Ovary (tissue), 9 donors: ENCODE data around the gene UBR3. TPM values are rescaled to one million over a fixed set of nuclear protein-coding genes. Genes with fewer than 3 reads are reported as not detected.
A peak's percentile ranks its signal among the peaks of the same experiment; 100 is the strongest.

Source experiments
- DNase-seq, 5 donors: peaks; one replicate each; pipeline ENCODE4 v3.0.0-alpha.2; 2019 to 2020
- H3K27ac ChIP-seq, 2 donors: fragments of 200-600 bp; one replicate each; pipeline versions ENCODE4 v1.5.1 to v1.8.0; 2019 to 2022
- H3K27me3 ChIP-seq: fragments of 200-600 bp; one replicate; pipeline ENCODE4 v1.8.0; 2022
- H3K36me3 ChIP-seq: fragments of 200-600 bp; sonication (generic); one replicate; pipeline ENCODE4 v1.5.1; 2019
- H3K4me1 ChIP-seq: one replicate; pipeline ENCODE4 v1.8.1; 2013; ENCODE audit warnings: mild to moderate bottlenecking, moderate library complexity; ENCODE audit not compliant: insufficient read depth
- H3K4me3 ChIP-seq: fragments of 200-600 bp; sonication (generic); one replicate; pipeline ENCODE4 v1.5.1; 2017
- H3K9me3 ChIP-seq, 2 donors: fragments of 200-600 bp in 1 of 2; sonication (generic) in 1 of 2; one replicate each; pipeline versions ENCODE4 v1.5.1 to v1.8.1; 2013 to 2019; ENCODE audit warnings: mild to moderate bottlenecking in 1 of 2, moderate library complexity in 1 of 2
- CTCF ChIP-seq, 3 donors: fragments of 450-650 bp in 2 of 3; fragments of 200-600 bp in 1 of 3; IDR thresholded peaks; one replicate each; pipeline versions ENCODE4 v1.5.1 to v1.8.0; 2016 to 2022; ENCODE audit warnings: antibody characterized with exemption in 3 of 3, mild to moderate bottlenecking in 1 of 3
- EP300 ChIP-seq: sonication (generic); formaldehyde crosslinking; IDR thresholded peaks from one replicate; pipeline ENCODE4 v1.6.1; 2017; ENCODE audit warnings: antibody characterized with exemption
- POLR2A ChIP-seq: fragments of 450-650 bp; IDR thresholded peaks from one replicate; pipeline ENCODE4 v1.6.1; 2017; ENCODE audit warnings: antibody characterized with exemption, mild to moderate bottlenecking, moderate library complexity
- WGBS, 3 donors: extraction: QIAGEN DNeasy Blood & Tissue Kit in 1 of 3; methylation state at CpG; one replicate each; pipeline versions ENCODE4 v1.1.5 to v1.1.7; 2013 to 2017; 5-methylcytosine and 5-hydroxymethylcytosine counted together
- intact Hi-C, 4 donors: fragments of 100-400 bp; cut with DNase I; formaldehyde crosslinking; loops; one replicate each; pipeline versions ENCODE4 v1.11.0 to v1.15.1; 2022 to 2023
- polyA plus RNA-seq, 2 donors: library from polyadenylated mRNA; stranded (reverse); fragments of 200-250 nt in 1 of 2; fragments of 350-450 nt in 1 of 2; fragmentation: Illumina TruSeq in 1 of 2; extraction: RNeasy Lipid Tissue Mini Kit (QIAGEN cat#74804) in 1 of 2; gene quantifications; one replicate each; pipeline ENCODE4 v1.2.3, GENCODE V29; 2013 to 2014
- total RNA-seq, 7 donors: library from RNA; depleted of rRNA in 2 of 7; stranded (reverse); fragments of >200 nt in 2 of 7; fragmentation: NEBNext Ultra II Directional in 3 of 7; extraction: Animal tissue kit (Norgen Biotek cat#: 25700) in 3 of 7; gene quantifications; one replicate each; pipeline versions ENCODE4 v1.1.0 to v1.2.4, GENCODE V29; 2016 to 2023
- donor health status: DM: no; HTN: no; CAD: no; lungs with moderate emphysema.
- donor health status: DM: no; HTN: no; CAD: no.
- donor health status: Bipolar disorder and iron deficiency.
- donor health status: DM: yes; HTN: yes; CAD: no.
- donor health status: DM: no; HTN: no; CAD: no.
- donor health status: DM: yes; HTN: yes; CAD: no.

Gene UBR3
- total and polyA plus RNA-seq, 9 donors, result 13.6 to 63.4 (median 45.1) TPM

GRCh38 chr2:169798718-169799592 is 28.3 kb upstream of the UBR3 start, which contains the start of gene SSB:
Gene SSB (plus strand): TSS chr2:169798871. CDS start chr2:169800961, 2,090 bp downstream.
- Histone ChIP-seq H3K27ac (peak within 1 kb of the TSS; percentile 23 to 80), H3K36me3 (no peaks in the 10 kb centered on the region), H3K9me3 (no peaks in the 10 kb centered on the region), H3K4me1 (peaks cover 2% of the 10 kb centered on the region), H3K4me3 (peak within 1 kb of the TSS; percentile 71), H3K27me3 (no peaks in the 10 kb centered on the region)
- intact Hi-C loops, result no loop called here
- TF ChIP-seq POLR2A (peak; percentile 79), EP300 (no peak), CTCF (IDR thresholded peaks at IDR 0.05) (no peak)
- peak; percentile 91 to 95 (median 92) for DNase-seq
- WGBS, 3 donors, result 1% methylated on average over 65 to 67 of the region's 67 CpGs

- H3K36me3 ChIP-seq, result no peaks in the 10 kb centered on the region
- H3K27ac ChIP-seq, result no peak overlapping the region
- no peaks in the 10 kb centered on the region for H3K9me3 ChIP-seq
- no peaks in the 10 kb centered on the region for H3K27me3 ChIP-seq
- no peak for DNase-seq
- 90 to 92% (median 92%) methylated on average over 9 of the region's 9 CpGs for WGBS, 3 donors
- H3K4me1 ChIP-seq, result peaks cover 2% of the 10 kb centered on the region
- H3K4me3 ChIP-seq, result no peak overlapping the region
- intact Hi-C loops, result no loop called here
- no peak for TF ChIP-seq CTCF (IDR thresholded peaks at IDR 0.05)
- no peak for TF ChIP-seq EP300
- TF ChIP-seq POLR2A, result no peak
Measured at GRCh38 chr2:169803480-169803879, 23.8 kb upstream of the UBR3 start.

- H3K36me3 ChIP-seq, result no peaks in the 10 kb centered on the region
- no peak for TF ChIP-seq CTCF (IDR thresholded peaks at IDR 0.05)
- TF ChIP-seq EP300, result no peak
- TF ChIP-seq POLR2A, result no peak
- H3K27ac ChIP-seq, result no peak overlapping the region
- DNase-seq, result no peak
- H3K27me3 ChIP-seq, result no peaks in the 10 kb centered on the region
- intact Hi-C loops, result no loop called here
- no peak overlapping the region for H3K4me3 ChIP-seq
- H3K4me1 ChIP-seq, result no peaks in the 10 kb centered on the region
- no peaks in the 10 kb centered on the region for H3K9me3 ChIP-seq
Measured at GRCh38 chr2:169806586-169806985, 20.7 kb upstream of the UBR3 start.

GRCh38 chr2:169808221-169808620 is 19.0 kb upstream of the UBR3 start:
- no peak for DNase-seq

More at GRCh38 chr2:169808221-169808620, 19.0 kb upstream of the UBR3 start:
- WGBS, 3 donors, result 4 to 21% (median 10%) methylated on average over 4 of the region's 4 CpGs
- TF ChIP-seq CTCF (IDR thresholded peaks at IDR 0.05) (no peak), POLR2A (no peak), EP300 (no peak)
- H3K36me3 ChIP-seq, result no peaks in the 10 kb centered on the region
- no peak overlapping the region for H3K27ac ChIP-seq
- H3K27me3 ChIP-seq, result no peaks in the 10 kb centered on the region
- no peaks in the 10 kb centered on the region for H3K9me3 ChIP-seq
- no peak overlapping the region for H3K4me3 ChIP-seq
- intact Hi-C loops, result no loop called here
- H3K4me1 ChIP-seq, result no peaks in the 10 kb centered on the region
